Sigmoid colon (tissue), 7 donors: ENCODE results near the gene SLC9C2. TPM values are rescaled to one million over a fixed set of nuclear protein-coding genes. Genes with fewer than 3 reads are reported as not detected.
A peak's percentile ranks its signal among the peaks of the same experiment; 100 is the strongest.

Experiments used
- DNase-seq: peaks from one replicate; pipeline ENCODE4 v3.0.0-alpha.2; 2019
- H3K27ac ChIP-seq, 4 donors: fragments of 200-600 bp; sonication (generic); one replicate each; pipeline ENCODE4 v1.5.1; 2016 to 2019; ENCODE audit warnings: mild to moderate bottlenecking in 1 of 4
- H3K27me3 ChIP-seq, 3 donors: fragments of 200-600 bp; sonication (generic); one replicate each; pipeline ENCODE4 v1.5.1; 2019; ENCODE audit warnings: mild to moderate bottlenecking in 1 of 3
- H3K36me3 ChIP-seq, 4 donors: fragments of 200-600 bp; sonication (generic); one replicate each; pipeline ENCODE4 v1.5.1; 2016 to 2019
- H3K4me1 ChIP-seq, 4 donors: fragments of 200-600 bp; sonication (generic); one replicate each; pipeline ENCODE4 v1.5.1; 2017 to 2019
- H3K4me3 ChIP-seq, 4 donors: fragments of 200-600 bp; sonication (generic); one replicate each; pipeline ENCODE4 v1.5.1; 2017 to 2019; ENCODE audit warnings: mild to moderate bottlenecking in 2 of 4, moderate library complexity in 1 of 4
- H3K9me3 ChIP-seq, 4 donors: fragments of 200-600 bp in 3 of 4; sonication (generic) in 3 of 4; one replicate each; pipeline versions ENCODE4 v1.5.1 to v1.6.1; 2013 to 2019
- EP300 ChIP-seq, 4 donors: sonication (generic); formaldehyde crosslinking; IDR thresholded peaks; one replicate each; pipeline ENCODE4 v1.6.1; 2017; ENCODE audit warnings: antibody characterized with exemption in 4 of 4
- POLR2A ChIP-seq, 2 donors: fragments of 450-650 bp; IDR thresholded peaks; one replicate each; pipeline ENCODE4 v1.6.1; 2016; ENCODE audit warnings: antibody characterized with exemption in 2 of 2, mild to moderate bottlenecking in 2 of 2, moderate library complexity in 2 of 2
- POLR2AphosphoS5 ChIP-seq, 4 donors: sonication (generic); formaldehyde crosslinking; IDR thresholded peaks; one replicate each; pipeline ENCODE4 v1.6.1; 2017; ENCODE audit warnings: antibody characterized with exemption in 4 of 4
- WGBS, 2 donors: extraction: QIAGEN DNeasy Blood & Tissue Kit; methylation state at CpG; one replicate each; pipeline ENCODE4 v1.1.7; 2013; 5-methylcytosine and 5-hydroxymethylcytosine counted together
- intact Hi-C: fragments of 100-400 bp; cut with DNase I; formaldehyde crosslinking; loops from one replicate; pipeline ENCODE4 v1.15.1; 2023
- polyA plus RNA-seq, 3 donors: library from polyadenylated mRNA; stranded (reverse); fragments of 200-250 nt; gene quantifications; one replicate each; pipeline ENCODE4 v1.2.3, GENCODE V29; 2013
- total RNA-seq, 4 donors: library from RNA; depleted of rRNA; stranded (reverse); fragments of >200 nt; gene quantifications; one replicate each; pipeline ENCODE4 v1.1.0, GENCODE V29; 2016
- TF ChIP-seq, protein P1 (sequence below), 4 experiments: fragments of 450-650 bp in 3 of 4; fragments of 200-600 bp in 1 of 4; IDR thresholded peaks; one replicate each; pipeline ENCODE4 v1.5.1; 2016 to 2019; ENCODE audit warnings: antibody characterized with exemption in 4 of 4, mild to moderate bottlenecking in 3 of 4, moderate library complexity in 2 of 4
- donor health status: healthy with polysubstance abuse.
- donor health status: Bipolar disorder and iron deficiency.
- donor health status: healthy.

SLC9C2 gene
- total and polyA plus RNA-seq, 7 donors = not detected

GRCh38 chr1:173509797-173510196, 93.1 kb downstream of the SLC9C2 start:
- no peaks in the 10 kb centered on the region for H3K27me3 ChIP-seq
- no peak overlapping the region for H3K27ac ChIP-seq
- peaks cover 0 to 18% (median 9%) of the 10 kb centered on the region in 4 donors for H3K4me1 ChIP-seq
- intact Hi-C loops = no loop called here
- TF ChIP-seq, protein P1, sequence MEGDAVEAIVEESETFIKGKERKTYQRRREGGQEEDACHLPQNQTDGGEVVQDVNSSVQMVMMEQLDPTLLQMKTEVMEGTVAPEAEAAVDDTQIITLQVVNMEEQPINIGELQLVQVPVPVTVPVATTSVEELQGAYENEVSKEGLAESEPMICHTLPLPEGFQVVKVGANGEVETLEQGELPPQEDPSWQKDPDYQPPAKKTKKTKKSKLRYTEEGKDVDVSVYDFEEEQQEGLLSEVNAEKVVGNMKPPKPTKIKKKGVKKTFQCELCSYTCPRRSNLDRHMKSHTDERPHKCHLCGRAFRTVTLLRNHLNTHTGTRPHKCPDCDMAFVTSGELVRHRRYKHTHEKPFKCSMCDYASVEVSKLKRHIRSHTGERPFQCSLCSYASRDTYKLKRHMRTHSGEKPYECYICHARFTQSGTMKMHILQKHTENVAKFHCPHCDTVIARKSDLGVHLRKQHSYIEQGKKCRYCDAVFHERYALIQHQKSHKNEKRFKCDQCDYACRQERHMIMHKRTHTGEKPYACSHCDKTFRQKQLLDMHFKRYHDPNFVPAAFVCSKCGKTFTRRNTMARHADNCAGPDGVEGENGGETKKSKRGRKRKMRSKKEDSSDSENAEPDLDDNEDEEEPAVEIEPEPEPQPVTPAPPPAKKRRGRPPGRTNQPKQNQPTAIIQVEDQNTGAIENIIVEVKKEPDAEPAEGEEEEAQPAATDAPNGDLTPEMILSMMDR (IDR thresholded peaks at IDR 0.05) = no peak
- TF ChIP-seq EP300 (IDR thresholded peaks at IDR 0.05) (no peak), POLR2AphosphoS5 (IDR thresholded peaks at IDR 0.05) (no peak), POLR2A (IDR thresholded peaks at IDR 0.05) (no peak)
- H3K4me3 ChIP-seq = no peak overlapping the region
- no peaks in the 10 kb centered on the region for H3K36me3 ChIP-seq
- DNase-seq = no peak
- H3K9me3 ChIP-seq = no peaks in the 10 kb centered on the region
- WGBS, 2 donors = 13 to 47% methylated on average over 1 of the region's 1 CpG

DNA sequence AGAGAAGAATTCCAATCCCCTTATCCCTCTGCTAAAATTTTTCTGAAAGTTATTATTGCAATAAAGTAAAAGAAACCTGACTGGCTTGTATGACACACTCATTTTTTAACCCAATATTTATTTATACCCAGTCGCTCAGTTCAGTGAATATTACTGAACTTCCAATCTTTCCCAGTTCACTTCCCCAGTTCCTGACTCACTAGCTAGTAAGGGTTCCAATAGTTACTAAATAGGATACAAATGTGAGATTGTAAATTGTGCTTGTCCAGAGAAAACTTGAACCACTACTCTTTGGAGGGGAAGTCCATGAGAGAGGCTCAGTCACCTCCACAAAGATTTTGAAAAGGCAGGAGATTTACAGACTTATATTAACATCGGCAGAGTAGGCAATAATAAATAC, 94.3 kb downstream of the SLC9C2 start:
- no peak for DNase-seq
- WGBS, 2 donors = 88 to 94% methylated on average over 2 of the region's 2 CpGs
- H3K27ac ChIP-seq = peak overlapping the region in 1 of 4 donors; percentile 74
- intact Hi-C loops = no loop called here
- TF ChIP-seq POLR2A (IDR thresholded peaks at IDR 0.05) = no peak
- no peak for TF ChIP-seq EP300 (IDR thresholded peaks at IDR 0.05)
- TF ChIP-seq, protein P1 (IDR thresholded peaks at IDR 0.05) = no peak
- TF ChIP-seq POLR2AphosphoS5 (IDR thresholded peaks at IDR 0.05) = no peak
- H3K36me3 ChIP-seq = no peaks in the 10 kb centered on the region
- no peak overlapping the region for H3K4me3 ChIP-seq
- no peaks in the 10 kb centered on the region for H3K27me3 ChIP-seq
- H3K4me1 ChIP-seq = peaks cover 0 to 26% (median 9%) of the 10 kb centered on the region in 4 donors
- no peaks in the 10 kb centered on the region for H3K9me3 ChIP-seq

DNA sequence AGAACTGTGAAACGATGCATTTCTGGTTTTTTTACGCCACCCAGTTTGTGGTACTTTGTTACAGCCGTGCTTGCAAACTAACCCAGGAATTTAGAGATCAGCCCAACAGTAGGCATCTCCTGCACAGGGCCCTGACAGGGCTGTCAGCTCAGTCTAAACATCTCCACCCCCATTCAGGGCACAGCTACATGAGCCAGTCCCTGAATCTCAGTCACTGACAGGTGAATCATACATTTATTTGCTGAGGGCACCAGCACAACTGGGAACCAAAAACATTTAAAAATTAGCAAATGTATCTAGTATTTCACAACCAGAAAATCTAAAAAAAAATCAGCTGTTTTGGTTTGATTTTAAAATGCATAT, 95.0 kb downstream of the SLC9C2 start:
- peak overlapping the region; percentile 63 to 74 (median 64) for H3K27ac ChIP-seq
- H3K27me3 ChIP-seq = no peaks in the 10 kb centered on the region
- WGBS, 2 donors = 87 to 91% methylated on average over 3 of the region's 3 CpGs
- H3K9me3 ChIP-seq = no peaks in the 10 kb centered on the region
- peaks cover 0 to 33% (median 9%) of the 10 kb centered on the region in 4 donors for H3K4me1 ChIP-seq
- no peak for TF ChIP-seq EP300 (IDR thresholded peaks at IDR 0.05)
- no peak for TF ChIP-seq POLR2AphosphoS5 (IDR thresholded peaks at IDR 0.05)
- TF ChIP-seq, protein P1 (IDR thresholded peaks at IDR 0.05) = no peak
- no peak for TF ChIP-seq POLR2A (IDR thresholded peaks at IDR 0.05)
- DNase-seq = no peak
- H3K36me3 ChIP-seq = no peaks in the 10 kb centered on the region
- H3K4me3 ChIP-seq = no peak overlapping the region
- intact Hi-C loops = no loop called here

DNA sequence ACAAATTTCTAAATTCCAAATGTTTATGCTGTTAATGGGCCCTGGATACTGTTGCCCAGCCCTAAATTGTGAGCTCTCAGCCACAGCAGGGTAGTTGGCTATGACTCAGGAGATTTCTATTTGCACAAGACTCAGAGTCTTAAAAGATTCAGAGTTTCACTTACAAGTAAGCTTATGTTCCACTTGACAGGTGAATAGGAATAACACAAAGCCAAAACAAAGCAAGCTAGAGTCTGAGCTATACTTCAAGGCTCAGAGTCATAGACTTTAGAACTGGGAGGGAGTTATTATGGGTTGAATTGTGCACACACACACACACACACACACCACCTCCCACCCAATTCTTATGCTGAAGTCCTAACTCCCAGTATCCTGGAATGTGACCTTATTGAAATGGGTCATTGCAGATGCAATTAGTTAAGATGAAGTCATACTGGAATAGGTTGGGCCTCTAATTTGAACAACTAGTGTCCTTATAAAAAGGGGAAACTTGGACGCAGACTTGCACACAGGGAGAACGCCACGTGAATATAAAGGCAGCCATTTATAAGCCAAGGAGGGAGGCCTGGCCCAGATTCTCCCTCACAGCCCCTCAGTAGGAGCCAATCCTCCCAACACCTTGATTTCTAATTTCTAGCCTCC, 95.5 kb downstream of the SLC9C2 start:
- H3K4me3 ChIP-seq = no peak overlapping the region
- peak overlapping the region; percentile 63 to 74 (median 64) for H3K27ac ChIP-seq
- intact Hi-C loops = no loop called here
- H3K36me3 ChIP-seq = no peaks in the 10 kb centered on the region
- no peaks in the 10 kb centered on the region for H3K27me3 ChIP-seq
- no peak for TF ChIP-seq POLR2A (IDR thresholded peaks at IDR 0.05)
- TF ChIP-seq, protein P1 (IDR thresholded peaks at IDR 0.05) = peak in 1 of 4 experiments; percentile 6
- H3K4me1 ChIP-seq = peaks cover 0 to 34% (median 9%) of the 10 kb centered on the region in 4 donors
- DNase-seq = no peak
- 84 to 88% methylated on average over 3 of the region's 3 CpGs for WGBS, 2 donors
- no peaks in the 10 kb centered on the region for H3K9me3 ChIP-seq

DNA sequence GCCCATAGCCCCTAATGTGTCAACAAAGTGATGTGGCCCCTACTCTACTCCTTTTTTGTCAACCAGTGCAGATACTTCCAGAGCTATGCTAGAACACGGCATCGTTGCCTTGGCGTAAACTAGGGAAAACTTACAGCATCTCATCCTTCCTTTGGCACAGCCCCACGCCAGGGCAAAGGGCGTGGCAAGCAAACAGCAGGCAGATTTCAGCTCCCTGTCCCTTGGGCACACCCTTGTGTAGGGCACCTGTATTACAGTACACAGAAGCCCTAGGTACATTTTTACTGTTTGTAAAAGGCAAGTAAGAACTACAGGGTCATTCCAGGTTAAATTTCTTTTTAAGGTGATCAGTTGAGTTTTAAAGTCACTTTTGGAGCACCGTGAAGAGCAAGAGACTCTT, 96.4 kb downstream of the SLC9C2 start:
- Histone ChIP-seq H3K36me3 (no peaks in the 10 kb centered on the region), H3K4me1 (peaks cover 0 to 34% (median 9%) of the 10 kb centered on the region in 4 donors), H3K27ac (peak overlapping the region in 3 of 4 donors; percentile 64 to 74 (median 64)), H3K9me3 (no peaks in the 10 kb centered on the region), H3K4me3 (no peak overlapping the region), H3K27me3 (no peaks in the 10 kb centered on the region)
- WGBS, 2 donors = 20 to 76% methylated on average over 6 of the region's 6 CpGs
- TF ChIP-seq EP300 (IDR thresholded peaks at IDR 0.05) = no peak
- TF ChIP-seq, protein P1 (IDR thresholded peaks at IDR 0.05) = peak in 1 of 4 experiments; percentile 25
- DNase-seq = no peak
- intact Hi-C loops = no loop called here
